Tibial nerve (tissue), 4 donors: ENCODE results near the gene OVOL2. TPM values are rescaled to one million over a fixed set of nuclear protein-coding genes. Genes with fewer than 3 reads are reported as not detected.

Experiments
- DNase-seq, 2 donors: peaks; one replicate each; pipeline ENCODE4 v3.0.0-alpha.2; 2019; ENCODE audit warnings: low spot score in 2 of 2
- H3K27ac ChIP-seq, 4 donors: fragments of 200-600 bp; sonication (generic) in 3 of 4; one replicate each; pipeline ENCODE4 v1.5.1; 2017 to 2019; ENCODE audit warnings: mild to moderate bottlenecking in 1 of 4
- H3K27me3 ChIP-seq, 2 donors: fragments of 200-600 bp; sonication (generic) in 1 of 2; one replicate each; pipeline versions ENCODE4 v1.5.1 to v1.6.0; 2017 to 2019
- H3K36me3 ChIP-seq, 3 donors: fragments of 200-600 bp; sonication (generic); one replicate each; pipeline ENCODE4 v1.5.1; 2018 to 2019
- H3K4me1 ChIP-seq, 4 donors: fragments of 200-600 bp; sonication (generic) in 3 of 4; one replicate each; pipeline ENCODE4 v1.5.1; 2017 to 2019
- H3K4me3 ChIP-seq, 4 donors: fragments of 200-600 bp; sonication (generic) in 3 of 4; one replicate each; pipeline ENCODE4 v1.5.1; 2017 to 2019; ENCODE audit warnings: mild to moderate bottlenecking in 1 of 4, moderate library complexity in 1 of 4
- H3K9me3 ChIP-seq, 4 donors: fragments of 200-600 bp; sonication (generic) in 3 of 4; one replicate each; pipeline ENCODE4 v1.5.1; 2017 to 2019
- EP300 ChIP-seq, 2 donors: sonication (generic); formaldehyde crosslinking; IDR thresholded peaks; one replicate each; pipeline ENCODE4 v1.6.1; 2017; ENCODE audit warnings: antibody characterized with exemption in 2 of 2, mild to moderate bottlenecking in 1 of 2
- POLR2A ChIP-seq, 2 donors: fragments of 450-650 bp; IDR thresholded peaks; one replicate each; pipeline ENCODE4 v1.6.1; 2017; ENCODE audit warnings: antibody characterized with exemption in 2 of 2, mild to moderate bottlenecking in 2 of 2, moderate library complexity in 2 of 2
- WGBS, 2 donors: methylation state at CpG; one replicate each; pipeline ENCODE4 v1.1.5; 2018; 5-methylcytosine and 5-hydroxymethylcytosine counted together
- total RNA-seq, 4 donors: library from RNA; depleted of rRNA; stranded (reverse); fragments of >200 nt; gene quantifications; one replicate each; pipeline ENCODE4 v1.1.0, GENCODE V29; 2016
- TF ChIP-seq, protein P1 (sequence below), 5 experiments: fragments of 200-600 bp in 3 of 5; fragments of 450-650 bp in 2 of 5; sonication (generic) in 3 of 5; IDR thresholded peaks; one replicate each; pipeline ENCODE4 v1.5.1; 2016 to 2019; ENCODE audit warnings: antibody characterized with exemption in 5 of 5, mild to moderate bottlenecking in 3 of 5, moderate library complexity in 2 of 5

Gene OVOL2
- total RNA-seq, 4 donors from 2014 or later = not detected

- 87% methylated on average over 4 of the region's 4 CpGs for WGBS, 2 donors
- no peak for DNase-seq
- H3K27me3 ChIP-seq = peaks cover 0 to 4% of the 10 kb centered on the region in 2 donors
- H3K27ac ChIP-seq = no peak overlapping the region
- no peaks in the 10 kb centered on the region for H3K4me1 ChIP-seq
- no peaks in the 10 kb centered on the region for H3K36me3 ChIP-seq
- peaks cover 0 to 19% (median 0%) of the 10 kb centered on the region in 4 donors for H3K9me3 ChIP-seq
- no peak overlapping the region for H3K4me3 ChIP-seq
- TF ChIP-seq, protein P1, sequence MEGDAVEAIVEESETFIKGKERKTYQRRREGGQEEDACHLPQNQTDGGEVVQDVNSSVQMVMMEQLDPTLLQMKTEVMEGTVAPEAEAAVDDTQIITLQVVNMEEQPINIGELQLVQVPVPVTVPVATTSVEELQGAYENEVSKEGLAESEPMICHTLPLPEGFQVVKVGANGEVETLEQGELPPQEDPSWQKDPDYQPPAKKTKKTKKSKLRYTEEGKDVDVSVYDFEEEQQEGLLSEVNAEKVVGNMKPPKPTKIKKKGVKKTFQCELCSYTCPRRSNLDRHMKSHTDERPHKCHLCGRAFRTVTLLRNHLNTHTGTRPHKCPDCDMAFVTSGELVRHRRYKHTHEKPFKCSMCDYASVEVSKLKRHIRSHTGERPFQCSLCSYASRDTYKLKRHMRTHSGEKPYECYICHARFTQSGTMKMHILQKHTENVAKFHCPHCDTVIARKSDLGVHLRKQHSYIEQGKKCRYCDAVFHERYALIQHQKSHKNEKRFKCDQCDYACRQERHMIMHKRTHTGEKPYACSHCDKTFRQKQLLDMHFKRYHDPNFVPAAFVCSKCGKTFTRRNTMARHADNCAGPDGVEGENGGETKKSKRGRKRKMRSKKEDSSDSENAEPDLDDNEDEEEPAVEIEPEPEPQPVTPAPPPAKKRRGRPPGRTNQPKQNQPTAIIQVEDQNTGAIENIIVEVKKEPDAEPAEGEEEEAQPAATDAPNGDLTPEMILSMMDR (IDR thresholded peaks at IDR 0.05) = no peak
- TF ChIP-seq POLR2A (IDR thresholded peaks at IDR 0.05) (no peak), EP300 (IDR thresholded peaks at IDR 0.05) (no peak)
Measured at GRCh38 chr20:18046535-18046934, 11.2 kb downstream of the OVOL2 start.

GRCh38 chr20:18042229-18042628 is 15.5 kb downstream of the OVOL2 start:
- Histone ChIP-seq H3K4me1 (no peaks in the 10 kb centered on the region), H3K27ac (no peak overlapping the region), H3K4me3 (no peak overlapping the region), H3K9me3 (peaks cover 0 to 19% (median 0%) of the 10 kb centered on the region in 4 donors), H3K27me3 (no peaks in the 10 kb centered on the region), H3K36me3 (no peaks in the 10 kb centered on the region)
- no peak for DNase-seq
- TF ChIP-seq EP300 (IDR thresholded peaks at IDR 0.05) (no peak), POLR2A (IDR thresholded peaks at IDR 0.05) (no peak)
- TF ChIP-seq, protein P1 (IDR thresholded peaks at IDR 0.05) = no peak
- WGBS, 2 donors = 66 to 75% methylated on average over 9 of the region's 9 CpGs

- H3K27me3 ChIP-seq = no peaks in the 10 kb centered on the region
- H3K9me3 ChIP-seq = peaks cover 0 to 19% (median 0%) of the 10 kb centered on the region in 4 donors
- WGBS, 2 donors = 87 to 91% methylated on average over 13 to 15 of the region's 15 CpGs
- no peak for DNase-seq
- H3K4me1 ChIP-seq = no peaks in the 10 kb centered on the region
- no peaks in the 10 kb centered on the region for H3K36me3 ChIP-seq
- no peak overlapping the region for H3K4me3 ChIP-seq
- TF ChIP-seq POLR2A (IDR thresholded peaks at IDR 0.05) = no peak
- TF ChIP-seq, protein P1 (IDR thresholded peaks at IDR 0.05) = no peak
- TF ChIP-seq EP300 (IDR thresholded peaks at IDR 0.05) = no peak
- no peak overlapping the region for H3K27ac ChIP-seq
Measured at GRCh38 chr20:18041462-18041861, 16.3 kb downstream of the OVOL2 start.

GRCh38 chr20:18039063-18039462 is 18.7 kb downstream of the OVOL2 start:
- no peaks in the 10 kb centered on the region for H3K4me1 ChIP-seq
- no peak overlapping the region for H3K4me3 ChIP-seq
- no peak for TF ChIP-seq EP300 (IDR thresholded peaks at IDR 0.05)
- no peak for TF ChIP-seq POLR2A (IDR thresholded peaks at IDR 0.05)
- TF ChIP-seq, protein P1 (IDR thresholded peaks at IDR 0.05) = no peak
- no peak for DNase-seq
- 81 to 84% methylated on average over 5 of the region's 5 CpGs for WGBS, 2 donors
- H3K36me3 ChIP-seq = no peaks in the 10 kb centered on the region
- peaks cover 0 to 17% (median 0%) of the 10 kb centered on the region in 4 donors for H3K9me3 ChIP-seq
- no peaks in the 10 kb centered on the region for H3K27me3 ChIP-seq
- no peak overlapping the region for H3K27ac ChIP-seq

DNA sequence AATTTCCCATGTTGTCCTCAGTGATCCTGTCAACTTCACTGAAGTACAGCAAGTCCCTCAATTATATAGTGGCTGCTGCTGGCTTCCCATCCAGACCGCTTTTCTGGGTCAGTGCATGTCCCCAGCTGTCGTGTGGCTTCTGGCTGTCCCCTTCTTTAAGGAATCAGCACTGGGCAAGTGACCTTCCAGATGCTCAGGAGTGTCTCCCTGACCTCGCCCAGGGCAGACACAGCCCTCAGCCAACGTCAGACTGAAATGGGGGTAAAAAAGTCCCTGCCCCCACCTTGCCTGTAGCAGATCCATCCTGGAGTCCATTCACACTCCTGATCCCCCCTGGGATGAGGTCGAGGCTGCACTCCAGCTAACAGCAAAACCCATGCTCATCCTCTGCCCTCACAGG is 23.7 kb downstream of the OVOL2 start:
- Histone ChIP-seq H3K4me3 (no peak overlapping the region), H3K9me3 (no peaks in the 10 kb centered on the region), H3K27me3 (no peaks in the 10 kb centered on the region), H3K27ac (no peak overlapping the region), H3K4me1 (no peaks in the 10 kb centered on the region), H3K36me3 (no peaks in the 10 kb centered on the region)
- WGBS, 2 donors = 57 to 63% methylated on average over 5 of the region's 5 CpGs
- no peak for TF ChIP-seq EP300 (IDR thresholded peaks at IDR 0.05)
- TF ChIP-seq, protein P1 (IDR thresholded peaks at IDR 0.05) = no peak
- no peak for DNase-seq
